H1 (cell line): ENCODE results near the gene MAN1A2. TPM values are rescaled to one million over a fixed set of nuclear protein-coding genes. Genes with fewer than 3 reads are reported as not detected.

Experiments used
- CTCF ChIA-PET: fragments of 300-600 bp; sonication (Branson Sonifier 250); formaldehyde crosslinking; loops from one replicate; lab custom pipeline; 2021; ENCODE audit not compliant: partially characterized antibody; lab: Charles Lee
- POLR2A ChIA-PET: fragments of 300-600 bp; sonication (Branson Sonifier 250); formaldehyde crosslinking; loops from one replicate; lab custom pipeline; 2021; ENCODE audit warnings: inconsistent platforms; ENCODE audit not compliant: partially characterized antibody; lab: Charles Lee
- DNase-seq, 2 experiments: peaks; one replicate each; pipeline versions ENCODE4 v3.0.0 to v3.0.0-alpha.2; 2010 to 2022; ENCODE audit warnings: low spot score in 2 of 2, low read depth in 1 of 2, mixed read lengths in 1 of 2
- FAIRE-seq: peaks from 2 replicates; lab custom pipeline; 2011; peaks lifted over from hg19 to GRCh38; lab: Jason Lieb, UNC
- H2AFZ ChIP-seq: 2 replicates; pipeline ENCODE4 v1.8.1; 2012; ENCODE audit warnings: low read length, inconsistent platforms
- H2AK5ac ChIP-seq: 2 replicates; pipeline ENCODE4 v1.6.1; 2013; ENCODE audit warnings: low read depth, low read length
- H2BK120ac ChIP-seq: replicated peaks from 2 replicates; pipeline ENCODE3; 2013; ENCODE audit warnings: low read depth, low read length, inconsistent platforms
- H2BK12ac ChIP-seq: 2 replicates; pipeline ENCODE4 v1.6.1; 2013; ENCODE audit warnings: low read depth, low read length
- H2BK15ac ChIP-seq: 2 replicates; pipeline ENCODE4 v1.6.1; 2013; ENCODE audit warnings: low read length
- H2BK20ac ChIP-seq: 2 replicates; pipeline ENCODE4 v1.6.1; 2013; ENCODE audit warnings: low read length
- H2BK5ac ChIP-seq: 2 replicates; pipeline ENCODE4 v1.6.1; 2013; ENCODE audit warnings: low read depth, low read length
- H3K14ac ChIP-seq: 2 replicates; pipeline ENCODE4 v1.6.1; 2013; ENCODE audit warnings: inconsistent platforms; ENCODE audit not compliant: insufficient read length
- H3K18ac ChIP-seq: 2 replicates; pipeline ENCODE4 v1.6.1; 2013; ENCODE audit warnings: low read length; ENCODE audit errors: extremely low read depth
- H3K23ac ChIP-seq: 2 replicates; pipeline ENCODE4 v1.6.1; 2013; ENCODE audit warnings: inconsistent platforms; ENCODE audit not compliant: insufficient read length
- H3K23me2 ChIP-seq: 2 replicates; pipeline ENCODE4 v1.6.1; 2013; ENCODE audit warnings: low read depth, low read length
- H3K27ac ChIP-seq: 2 replicates; pipeline ENCODE4 v1.6.1; 2011; ENCODE audit warnings: low read depth, low read length, inconsistent platforms
- H3K27me3 ChIP-seq, 4 experiments: replicated peaks in 1 of 4; 1 replicate in 1 of 4; 2 replicates in 3 of 4; pipeline versions ENCODE4 v1.6.1 to v1.8.1; 2011 to 2013; ENCODE audit warnings: low read length in 3 of 4, mild to moderate bottlenecking in 3 of 4, inconsistent platforms in 2 of 4, mixed read lengths in 2 of 4, moderate library complexity in 1 of 4; ENCODE audit not compliant: control insufficient read depth in 3 of 4, insufficient read depth in 3 of 4; ENCODE audit errors: extremely low read depth in 1 of 4
- H3K36me3 ChIP-seq, 4 experiments: 2 replicates each; pipeline versions ENCODE4 v1.6.1 to v1.8.1; 2011 to 2013; ENCODE audit warnings: mild to moderate bottlenecking in 4 of 4, low read length in 3 of 4, moderate library complexity in 2 of 4, control low read depth in 1 of 4, inconsistent platforms in 1 of 4; ENCODE audit not compliant: insufficient read depth in 4 of 4, control insufficient read depth in 2 of 4
- H3K4ac ChIP-seq: replicated peaks from 2 replicates; pipeline ENCODE3; 2013; ENCODE audit warnings: low read length, low read depth, mixed read lengths, inconsistent platforms; ENCODE audit not compliant: insufficient read length
- H3K4me1 ChIP-seq, 4 experiments: replicated peaks in 1 of 4; 1 replicate in 1 of 4; 2 replicates in 3 of 4; pipeline versions ENCODE4 v1.6.1 to v1.8.1; 2011 to 2013; ENCODE audit warnings: low read length in 3 of 4, inconsistent platforms in 2 of 4, mixed read lengths in 1 of 4; ENCODE audit not compliant: insufficient read depth in 4 of 4, control insufficient read depth in 3 of 4
- H3K4me2 ChIP-seq, 2 experiments: 2 replicates each; pipeline versions ENCODE4 v1.6.1 to v1.8.1; 2011 to 2013; ENCODE audit warnings: low read depth in 2 of 2, low read length in 2 of 2, control low read depth in 1 of 2, inconsistent platforms in 1 of 2, mild to moderate bottlenecking in 1 of 2; ENCODE audit not compliant: insufficient read depth in 1 of 2
- H3K4me3 ChIP-seq, 4 experiments: fragments of 200-600, 300-600 bp in 1 of 4; sonication (generic), shearing (Covaris generic), sonication (Bioruptor Twin) in 1 of 4; 2 replicates each; pipeline versions ENCODE4 v1.5.1 to v1.8.1; 2011 to 2016; ENCODE audit warnings: low read length in 4 of 4, low read depth in 3 of 4, control low read depth in 2 of 4, inconsistent platforms in 2 of 4, mild to moderate bottlenecking in 2 of 4, mixed read lengths in 1 of 4, moderate library complexity in 1 of 4; ENCODE audit not compliant: insufficient read depth in 2 of 4; ENCODE audit errors: extremely low read depth in 1 of 4
- H3K56ac ChIP-seq: replicated peaks from 2 replicates; pipeline ENCODE3; 2013; ENCODE audit warnings: low read depth, mild to moderate bottlenecking, mixed read lengths, low read length, inconsistent platforms; ENCODE audit not compliant: insufficient read length
- H3K79me1 ChIP-seq: 2 replicates; pipeline ENCODE4 v1.6.1; 2013; ENCODE audit warnings: low read depth, low read length, control low read depth
- H3K79me2 ChIP-seq, 2 experiments: 2 replicates each; pipeline versions ENCODE4 v1.6.1 to v1.8.1; 2012 to 2013; ENCODE audit warnings: low read length in 2 of 2, mild to moderate bottlenecking in 2 of 2, inconsistent platforms in 1 of 2; ENCODE audit not compliant: insufficient read depth in 2 of 2, control insufficient read depth in 1 of 2
- H3K9ac ChIP-seq, 4 experiments: replicated peaks in 1 of 4; 1 replicate in 1 of 4; 2 replicates in 3 of 4; pipeline versions ENCODE4 v1.6.1 to v1.8.1; 2011 to 2013; ENCODE audit warnings: low read depth in 3 of 4, low read length in 3 of 4, control low read depth in 2 of 4, mild to moderate bottlenecking in 2 of 4, moderate library complexity in 2 of 4, inconsistent platforms in 1 of 4; ENCODE audit errors: extremely low read depth in 1 of 4
- H3K9me3 ChIP-seq, 2 experiments: 2 replicates each; pipeline versions ENCODE4 v1.6.1 to v1.8.1; 2012 to 2013; ENCODE audit warnings: mild to moderate bottlenecking in 2 of 2, moderate library complexity in 2 of 2, control low read depth in 1 of 2, inconsistent platforms in 1 of 2, low read depth in 1 of 2, low read length in 1 of 2, mixed read lengths in 1 of 2; ENCODE audit not compliant: insufficient read depth in 2 of 2
- H4K20me1 ChIP-seq, 2 experiments: replicated peaks in 1 of 2; 2 replicates each; pipeline versions ENCODE3 to v1.8.1; 2011 to 2013; ENCODE audit warnings: inconsistent platforms in 2 of 2, low read length in 2 of 2, mild to moderate bottlenecking in 1 of 2; ENCODE audit not compliant: insufficient read depth in 2 of 2, control insufficient read depth in 1 of 2
- H4K5ac ChIP-seq: 2 replicates; pipeline ENCODE4 v1.6.1; 2013; ENCODE audit warnings: low read length, low read depth, mixed read lengths, inconsistent platforms; ENCODE audit not compliant: insufficient read length
- H4K8ac ChIP-seq: 2 replicates; pipeline ENCODE4 v1.8.0; 2013; ENCODE audit warnings: mild to moderate bottlenecking, moderate library complexity, low read length, inconsistent platforms; ENCODE audit not compliant: insufficient read depth; ENCODE audit errors: extremely low read depth
- H4K91ac ChIP-seq: replicated peaks from 2 replicates; pipeline ENCODE3; 2013; ENCODE audit warnings: low read length, mixed read lengths, inconsistent platforms; ENCODE audit not compliant: insufficient read length
- CREB1 ChIP-seq: IDR thresholded peaks from 2 replicates; pipeline ENCODE4 v1.6.1; 2012; ENCODE audit warnings: inconsistent platforms
- E2F6 ChIP-seq: IDR thresholded peaks from 2 replicates; pipeline ENCODE4 v1.6.1; 2012; ENCODE audit warnings: inconsistent platforms
- EGR1 ChIP-seq: IDR thresholded peaks from 2 replicates; pipeline ENCODE4 v1.6.1; 2011; ENCODE audit warnings: low read depth, low read length, borderline replicate concordance
- KDM4A ChIP-seq: IDR thresholded peaks from one replicate; pipeline ENCODE4 v1.7.1; 2012; ENCODE audit warnings: low read depth, mild to moderate bottlenecking, moderate library complexity, low read length, inconsistent platforms; ENCODE audit not compliant: severe bottlenecking
- RBBP5 ChIP-seq: IDR thresholded peaks from 2 replicates; pipeline ENCODE4 v1.7.1; 2012; ENCODE audit warnings: low read depth, mild to moderate bottlenecking, inconsistent platforms, low read length, moderate library complexity, borderline replicate concordance
- SUZ12 ChIP-seq: fragments of 200-600 bp; sonication (generic); IDR thresholded peaks from 2 replicates; pipeline ENCODE4 v1.6.1; 2012; ENCODE audit warnings: mild to moderate bottlenecking, inconsistent platforms, low read length, moderate library complexity, mixed read lengths
- TAF1 ChIP-seq: IDR thresholded peaks from 2 replicates; pipeline ENCODE4 v1.6.1; 2011; ENCODE audit warnings: mild to moderate bottlenecking, low read depth, low read length
- TBP ChIP-seq: IDR thresholded peaks from 2 replicates; pipeline ENCODE4 v1.6.1; 2011; ENCODE audit warnings: low read depth, low read length, improper control_type of control experiment
- YY1 ChIP-seq: IDR thresholded peaks from 2 replicates; pipeline ENCODE4 v1.6.1; 2011; ENCODE audit warnings: low read depth, mild to moderate bottlenecking, low read length
- WGBS, 2 experiments: shearing (Covaris generic) in 1 of 2; methylation state at CpG; one replicate each; pipeline versions ENCODE4 v1.1.6 to v1.1.7; 2013 to 2015; ENCODE audit warnings: low lambda C conversion rate in 2 of 2, mixed read lengths in 2 of 2, inconsistent platforms in 1 of 2, low coverage in 1 of 2, missing lambda C conversion rate in 1 of 2; ENCODE audit not compliant: insufficient replicate concordance in 2 of 2, insufficient coverage in 1 of 2, insufficient read length in 1 of 2; ENCODE audit errors: extremely low coverage in 1 of 2, missing lambda C conversion rate in 1 of 2; 5-methylcytosine and 5-hydroxymethylcytosine counted together
- polyA plus RNA-seq, 7 experiments: library from polyadenylated mRNA; depleted of rRNA in 3 of 7; stranded (reverse) in 5 of 7; unstranded in 2 of 7; fragments of >200 nt in 5 of 7; fragments of 200-250 nt in 2 of 7; gene quantifications; 1 replicate in 5 of 7; 2 replicates in 1 of 7; 4 replicates in 1 of 7; pipeline versions ENCODE4 v1.2.1 to v1.2.3, GENCODE V29; 2011 to 2013; ENCODE audit warnings: missing spikeins in 2 of 7, mixed read lengths in 2 of 7
- total RNA-seq: library from RNA; stranded (reverse); fragmentation: NEBNext Ultra II Directional; extraction: Animal tissue kit (Norgen Biotek cat#: 25700); gene quantifications from 2 replicates; pipeline ENCODE4 v1.2.1, GENCODE V29; 2021
- TF ChIP-seq, protein P1 (sequence below), 3 experiments: IDR thresholded peaks; 1 replicate in 2 of 3; 2 replicates in 1 of 3; pipeline versions ENCODE4 v1.5.1 to v1.6.1; 2011; ENCODE audit warnings: low read length in 3 of 3, mild to moderate bottlenecking in 3 of 3, inconsistent platforms in 2 of 3, low read depth in 1 of 3, moderate library complexity in 1 of 3; ENCODE audit not compliant: insufficient read depth in 1 of 3; ENCODE audit errors: control extremely low read depth in 1 of 3

The MAN1A2 gene
- total and polyA plus RNA-seq, 2 of the 8 experiments (the other 6 are each of a cell fraction or from before 2014, with no cell fraction given): 5.5 to 18.8 TPM

DNA sequence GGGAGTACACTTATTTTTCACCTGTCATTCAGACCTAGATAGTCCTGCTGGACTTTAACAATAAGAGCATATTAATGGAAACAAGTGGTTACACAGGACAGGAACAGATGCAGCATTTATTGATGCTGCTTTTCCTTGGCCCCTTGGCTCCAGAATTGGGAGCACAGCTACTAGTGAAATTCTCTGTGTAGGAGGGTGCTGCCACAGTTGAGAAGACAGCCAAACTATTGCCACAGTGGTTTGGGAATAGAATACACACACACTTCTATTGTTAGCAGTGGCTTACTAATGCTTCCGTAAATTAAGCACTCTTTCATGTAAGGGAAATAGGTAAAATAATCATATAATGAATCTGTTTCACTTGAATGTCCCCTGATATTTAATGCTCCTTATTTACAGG lies 133.3 kb downstream of the MAN1A2 start:
- no peak overlapping the region for H4K91ac ChIP-seq
- no peak overlapping the region for H2BK120ac ChIP-seq
- ChIA-PET CTCF (no interaction called here), POLR2A (no interaction called here)
- H2AK5ac ChIP-seq: no peak overlapping the region
- H2BK5ac ChIP-seq: no peak overlapping the region
- H3K9ac ChIP-seq: no peak overlapping the region
- no peak overlapping the region for H4K8ac ChIP-seq
- no peak overlapping the region for H3K4me2 ChIP-seq
- H3K27me3 ChIP-seq: no peaks in the 10 kb centered on the region
- H3K4ac ChIP-seq: no peak overlapping the region
- no peak overlapping the region for H4K5ac ChIP-seq
- no peak overlapping the region for H3K18ac ChIP-seq
- no peaks in the 10 kb centered on the region for H3K79me1 ChIP-seq
- DNase-seq (no peak), FAIRE-seq (no peak)
- no peaks in the 10 kb centered on the region for H3K23me2 ChIP-seq
- H3K9me3 ChIP-seq: no peaks in the 10 kb centered on the region
- H2AFZ ChIP-seq: no peak overlapping the region
- H4K20me1 ChIP-seq: no peaks in the 10 kb centered on the region
- no peak overlapping the region for H3K4me3 ChIP-seq
- no peak overlapping the region for H3K27ac ChIP-seq
- H3K56ac ChIP-seq: no peak overlapping the region
- no peak overlapping the region for H2BK15ac ChIP-seq
- TF ChIP-seq KDM4A (no peak), EGR1 (no peak), CREB1 (no peak), E2F6 (no peak), TAF1 (no peak), TBP (no peak), RBBP5 (no peak), YY1 (no peak), SUZ12 (no peak)
- TF ChIP-seq, protein P1, sequence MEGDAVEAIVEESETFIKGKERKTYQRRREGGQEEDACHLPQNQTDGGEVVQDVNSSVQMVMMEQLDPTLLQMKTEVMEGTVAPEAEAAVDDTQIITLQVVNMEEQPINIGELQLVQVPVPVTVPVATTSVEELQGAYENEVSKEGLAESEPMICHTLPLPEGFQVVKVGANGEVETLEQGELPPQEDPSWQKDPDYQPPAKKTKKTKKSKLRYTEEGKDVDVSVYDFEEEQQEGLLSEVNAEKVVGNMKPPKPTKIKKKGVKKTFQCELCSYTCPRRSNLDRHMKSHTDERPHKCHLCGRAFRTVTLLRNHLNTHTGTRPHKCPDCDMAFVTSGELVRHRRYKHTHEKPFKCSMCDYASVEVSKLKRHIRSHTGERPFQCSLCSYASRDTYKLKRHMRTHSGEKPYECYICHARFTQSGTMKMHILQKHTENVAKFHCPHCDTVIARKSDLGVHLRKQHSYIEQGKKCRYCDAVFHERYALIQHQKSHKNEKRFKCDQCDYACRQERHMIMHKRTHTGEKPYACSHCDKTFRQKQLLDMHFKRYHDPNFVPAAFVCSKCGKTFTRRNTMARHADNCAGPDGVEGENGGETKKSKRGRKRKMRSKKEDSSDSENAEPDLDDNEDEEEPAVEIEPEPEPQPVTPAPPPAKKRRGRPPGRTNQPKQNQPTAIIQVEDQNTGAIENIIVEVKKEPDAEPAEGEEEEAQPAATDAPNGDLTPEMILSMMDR (IDR thresholded peaks at IDR 0.05; ENCODE audit: control extremely low read depth in 1 of 3, insufficient read depth in 1 of 3, low read depth in 1 of 3, low read length in 3 of 3): no peak
- H2BK12ac ChIP-seq: no peak overlapping the region
- WGBS, 2 experiments: 86% methylated on average over 1 of the region's 1 CpG; no CpG with 5 or more reads in 1 of the 2 experiments
- no peak overlapping the region for H3K23ac ChIP-seq
- no peaks in the 10 kb centered on the region for H3K36me3 ChIP-seq
- H3K79me2 ChIP-seq: no peaks in the 10 kb centered on the region
- H3K14ac ChIP-seq: no peak overlapping the region
- no peak overlapping the region for H2BK20ac ChIP-seq
- H3K4me1 ChIP-seq: 0 out of 7 replicates have a peak, but pooled peaks cover 0 to 2% (median 0%) of the 10 kb centered on the region in 4 experiments
